Neural progenitor cell (in vitro differentiated cells): ENCODE data around the gene VPS35L. TPM values are rescaled to one million over a fixed set of nuclear protein-coding genes. Genes with fewer than 3 reads are reported as not detected.

Source experiments
- DNase-seq: peaks from one replicate; pipeline ENCODE4 v3.0.0-alpha.2; 2016; ENCODE audit warnings: low spot score
- H2AFZ ChIP-seq: fragments of 200-600 bp; sonication (generic); replicated peaks from 2 replicates; pipeline ENCODE4 v1.6.1; 2016; ENCODE audit warnings: antibody characterized with exemption
- H3F3A ChIP-seq: fragments of 200-600 bp; sonication (generic); 2 replicates; pipeline ENCODE4 v1.6.1; 2016; ENCODE audit warnings: antibody characterized with exemption, low read depth
- H3K27ac ChIP-seq: fragments of 200-600 bp; sonication (generic); 2 replicates; pipeline ENCODE4 v1.5.1; 2016; ENCODE audit warnings: mild to moderate bottlenecking
- H3K27me3 ChIP-seq: fragments of 200-600 bp; sonication (generic); 2 replicates; pipeline ENCODE4 v1.6.1; 2016; ENCODE audit warnings: mild to moderate bottlenecking, moderate library complexity
- H3K36me3 ChIP-seq: fragments of 200-600 bp; sonication (generic); 2 replicates; pipeline ENCODE4 v1.5.1; 2016
- H3K4me1 ChIP-seq: fragments of 200-600 bp; sonication (generic); 2 replicates; pipeline ENCODE4 v1.6.1; 2016; ENCODE audit warnings: mixed run types
- H3K4me2 ChIP-seq: fragments of 200-600 bp; sonication (generic); 2 replicates; pipeline ENCODE4 v1.6.1; 2016
- H3K4me3 ChIP-seq: fragments of 200-600 bp; sonication (generic); 2 replicates; pipeline ENCODE4 v1.5.1; 2016
- H3K79me2 ChIP-seq: fragments of 200-600 bp; sonication (generic); 2 replicates; pipeline ENCODE4 v1.6.1; 2016; ENCODE audit warnings: low read depth
- H3K9ac ChIP-seq: fragments of 200-600 bp; sonication (generic); 2 replicates; pipeline ENCODE4 v1.6.1; 2016
- H3K9me3 ChIP-seq: fragments of 200-600 bp; sonication (generic); 2 replicates; pipeline ENCODE4 v1.5.1; 2016; ENCODE audit warnings: low read depth
- H4K20me1 ChIP-seq: fragments of 200-600 bp; sonication (generic); 2 replicates; pipeline ENCODE4 v1.6.1; 2016; ENCODE audit warnings: low read depth
- H3K27ac Mint-ChIP-seq: 3 replicates; pipeline ENCODE4 v1.8.0; 2021; ENCODE audit warnings: mixed read lengths
- H3K27me3 Mint-ChIP-seq: 2 replicates; pipeline ENCODE4 v1.8.0; 2022; ENCODE audit warnings: low read depth, mild to moderate bottlenecking, inconsistent platforms, moderate library complexity, mixed read lengths; ENCODE audit not compliant: insufficient read depth
- H3K36me3 Mint-ChIP-seq: 3 replicates; pipeline ENCODE4 v1.8.0; 2021; ENCODE audit warnings: mixed read lengths
- H3K4me1 Mint-ChIP-seq: 3 replicates; pipeline ENCODE4 v1.8.0; 2021; ENCODE audit warnings: mixed read lengths
- H3K4me3 Mint-ChIP-seq: 3 replicates; pipeline ENCODE4 v1.8.0; 2021; ENCODE audit warnings: mild to moderate bottlenecking, moderate library complexity, mixed read lengths
- H3K9me3 Mint-ChIP-seq: 3 replicates; pipeline ENCODE4 v1.8.0; 2020; ENCODE audit warnings: mixed read lengths
- EZH2 ChIP-seq: fragments of 200-600 bp; sonication (generic); IDR thresholded peaks from 2 replicates; pipeline ENCODE4 v1.6.1; 2017; ENCODE audit warnings: antibody characterized with exemption, mild to moderate bottlenecking, moderate library complexity
- EZH2phosphoT487 ChIP-seq: fragments of 200-600 bp; sonication (generic); IDR thresholded peaks from 2 replicates; pipeline ENCODE4 v1.6.1; 2017; ENCODE audit warnings: antibody characterized with exemption
- total RNA-seq: library from RNA; depleted of rRNA; stranded (reverse); fragments of >200 nt; gene quantifications from 2 replicates; pipeline ENCODE4 v1.2.3, GENCODE V29; 2015; ENCODE audit warnings: low replicate concordance
- TF ChIP-seq, protein P1 (sequence below): fragments of 200-600 bp; sonication (generic); IDR thresholded peaks from 2 replicates; pipeline ENCODE4 v1.5.1; 2017; ENCODE audit warnings: antibody characterized with exemption, mild to moderate bottlenecking

Gene VPS35L
- total RNA-seq, 1 donor from 2014 or later: 57.1 TPM

GRCh38 chr16:19521471-19522396 lies 33.8 kb upstream of the VPS35L start, which contains the start of gene GDE1:
GDE1 (minus strand) TSS chr16:19522098; CDS start chr16:19521964, 134 bp downstream.
- peak within 1 kb of the TSS; percentile 80 for H3K4me3 ChIP-seq
- no peaks in the 10 kb centered on the region for H3K27me3 ChIP-seq
- no peaks in the 10 kb centered on the region for H4K20me1 ChIP-seq
- DNase-seq: peak; percentile 98
- TF ChIP-seq, protein P1, sequence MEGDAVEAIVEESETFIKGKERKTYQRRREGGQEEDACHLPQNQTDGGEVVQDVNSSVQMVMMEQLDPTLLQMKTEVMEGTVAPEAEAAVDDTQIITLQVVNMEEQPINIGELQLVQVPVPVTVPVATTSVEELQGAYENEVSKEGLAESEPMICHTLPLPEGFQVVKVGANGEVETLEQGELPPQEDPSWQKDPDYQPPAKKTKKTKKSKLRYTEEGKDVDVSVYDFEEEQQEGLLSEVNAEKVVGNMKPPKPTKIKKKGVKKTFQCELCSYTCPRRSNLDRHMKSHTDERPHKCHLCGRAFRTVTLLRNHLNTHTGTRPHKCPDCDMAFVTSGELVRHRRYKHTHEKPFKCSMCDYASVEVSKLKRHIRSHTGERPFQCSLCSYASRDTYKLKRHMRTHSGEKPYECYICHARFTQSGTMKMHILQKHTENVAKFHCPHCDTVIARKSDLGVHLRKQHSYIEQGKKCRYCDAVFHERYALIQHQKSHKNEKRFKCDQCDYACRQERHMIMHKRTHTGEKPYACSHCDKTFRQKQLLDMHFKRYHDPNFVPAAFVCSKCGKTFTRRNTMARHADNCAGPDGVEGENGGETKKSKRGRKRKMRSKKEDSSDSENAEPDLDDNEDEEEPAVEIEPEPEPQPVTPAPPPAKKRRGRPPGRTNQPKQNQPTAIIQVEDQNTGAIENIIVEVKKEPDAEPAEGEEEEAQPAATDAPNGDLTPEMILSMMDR: peak; percentile 50
- TF ChIP-seq EZH2 (no peak), EZH2phosphoT487 (no peak)
- no peaks in the 10 kb centered on the region for H3K9me3 ChIP-seq
- Mint-ChIP-seq H3K27me3 (no peaks in the 10 kb centered on the region), H3K27ac (peak within 1 kb of the TSS; percentile 81), H3K9me3 (no peaks in the 10 kb centered on the region), H3K4me3 (peak within 1 kb of the TSS; percentile 99), H3K36me3 (peaks cover 7% of the 10 kb centered on the region), H3K4me1 (peaks cover 49% of the 10 kb centered on the region)
- no peaks in the 10 kb centered on the region for H3K36me3 ChIP-seq
- peaks cover 71% of the 10 kb centered on the region for H3K79me2 ChIP-seq
- H3K4me2 ChIP-seq: peak within 1 kb of the TSS; percentile 92
- H3K27ac ChIP-seq: no peak within 1 kb of the TSS
- H2AFZ ChIP-seq: peak within 1 kb of the TSS; percentile 82
- H3F3A ChIP-seq: peaks cover 11% of the 10 kb centered on the region
- peak within 1 kb of the TSS; percentile 49 for H3K9ac ChIP-seq
- peaks cover 20% of the 10 kb centered on the region for H3K4me1 ChIP-seq

GRCh38 chr16:19522397-19522732 lies 33.1 kb upstream of the VPS35L start:
- no peak overlapping the region for H2AFZ ChIP-seq
- H3K27ac Mint-ChIP-seq: peak overlapping the region; percentile 81

DNA sequence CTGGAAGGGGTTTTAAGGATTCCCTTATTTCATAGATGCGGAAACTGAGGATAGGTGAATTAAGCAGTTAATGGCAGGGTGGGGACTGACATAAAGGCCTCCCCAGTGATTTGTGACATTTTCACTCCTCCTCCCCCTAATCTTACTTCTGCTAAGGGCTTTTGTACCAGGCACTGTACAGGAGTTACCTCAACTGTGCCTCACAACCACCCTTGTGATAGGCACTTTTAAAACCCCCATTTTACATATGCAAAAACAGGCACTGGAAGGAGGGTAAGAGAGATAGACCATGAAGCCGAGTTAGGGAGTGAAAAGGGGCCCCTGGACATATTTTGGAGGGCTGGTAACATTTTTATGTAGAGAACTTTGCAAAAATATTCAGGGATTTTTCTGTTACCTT lies 32.7 kb upstream of the VPS35L start:
- H3F3A ChIP-seq: peaks cover 11% of the 10 kb centered on the region
- peaks cover 20% of the 10 kb centered on the region for H3K4me1 ChIP-seq
- Mint-ChIP-seq H3K9me3 (no peaks in the 10 kb centered on the region), H3K27ac (peak overlapping the region; percentile 68), H3K4me3 (peak overlapping the region; percentile 99), H3K4me1 (peaks cover 51% of the 10 kb centered on the region), H3K27me3 (no peaks in the 10 kb centered on the region), H3K36me3 (peaks cover 2% of the 10 kb centered on the region)
- H3K4me2 ChIP-seq: no peak overlapping the region
- H3K9ac ChIP-seq: no peak overlapping the region
- no peaks in the 10 kb centered on the region for H4K20me1 ChIP-seq
- no peak overlapping the region for H3K4me3 ChIP-seq
- no peaks in the 10 kb centered on the region for H3K36me3 ChIP-seq
- DNase-seq: no peak
- peaks cover 72% of the 10 kb centered on the region for H3K79me2 ChIP-seq
- H3K27me3 ChIP-seq: no peaks in the 10 kb centered on the region
- no peak overlapping the region for H2AFZ ChIP-seq
- TF ChIP-seq, protein P1: no peak
- TF ChIP-seq EZH2: no peak
- no peak for TF ChIP-seq EZH2phosphoT487
- no peaks in the 10 kb centered on the region for H3K9me3 ChIP-seq
- no peak overlapping the region for H3K27ac ChIP-seq

More at GRCh38 chr16:19522397-19522732, 33.1 kb upstream of the VPS35L start:
- no peak for TF ChIP-seq EZH2phosphoT487
- TF ChIP-seq, protein P1: no peak
- no peak for TF ChIP-seq EZH2
- Mint-ChIP-seq H3K4me3 (peak overlapping the region; percentile 99), H3K36me3 (peaks cover 2% of the 10 kb centered on the region), H3K9me3 (no peaks in the 10 kb centered on the region), H3K27me3 (no peaks in the 10 kb centered on the region), H3K4me1 (peaks cover 51% of the 10 kb centered on the region)
- H4K20me1 ChIP-seq: no peaks in the 10 kb centered on the region
- no peak overlapping the region for H3K27ac ChIP-seq
- peaks cover 11% of the 10 kb centered on the region for H3F3A ChIP-seq
- H3K4me2 ChIP-seq: peak overlapping the region; percentile 92
- H3K4me3 ChIP-seq: peak overlapping the region; percentile 80
- H3K9ac ChIP-seq: no peak overlapping the region
- peaks cover 20% of the 10 kb centered on the region for H3K4me1 ChIP-seq
- no peaks in the 10 kb centered on the region for H3K36me3 ChIP-seq
- H3K9me3 ChIP-seq: no peaks in the 10 kb centered on the region
- DNase-seq: no peak
- no peaks in the 10 kb centered on the region for H3K27me3 ChIP-seq
- peaks cover 71% of the 10 kb centered on the region for H3K79me2 ChIP-seq
